Skin of body (tissue), 2 donors: ENCODE data around the gene TMEM225B. TPM values are rescaled to one million over a fixed set of nuclear protein-coding genes. Genes with fewer than 3 reads are reported as not detected.
"Not testable (repeated sequence)": the region's sequence is repeated elsewhere in the genome, so short reads cannot be mapped to it uniquely, and the experiment has no call there.

Experiments used
- DNase-seq: peaks from one replicate; lab custom pipeline; 2025; lab: John Stamatoyannopoulos, UW
- total RNA-seq: library from RNA; depleted of rRNA; stranded (reverse); fragments of >200 nt; gene quantifications from one replicate; pipeline ENCODE4 v1.2.3, GENCODE V29; 2014

Gene TMEM225B
- total RNA-seq, 1 donor from 2014 or later = 0.89 TPM

GRCh38 chr7:99623091-99623693 lies 25.1 kb downstream of the TMEM225B start:
- no peak for DNase-seq

GRCh38 chr7:99623702-99624447 lies 25.8 kb downstream of the TMEM225B start:
- DNase-seq = no peak

GRCh38 chr7:99624484-99624883 lies 26.4 kb downstream of the TMEM225B start:
- no peak for DNase-seq

GRCh38 chr7:99625321-99625720 lies 27.3 kb downstream of the TMEM225B start:
- no peak for DNase-seq

- no peak for DNase-seq
Observed at GRCh38 chr7:99625961-99626360, 27.9 kb downstream of the TMEM225B start.

GRCh38 chr7:99626661-99627060 lies 28.6 kb downstream of the TMEM225B start:
- DNase-seq = no peak

- no peak for DNase-seq
Observed at GRCh38 chr7:99627513-99627912, 29.4 kb downstream of the TMEM225B start.

- no peak for DNase-seq
Observed at GRCh38 chr7:99628471-99629465, 30.7 kb downstream of the TMEM225B start.

GRCh38 chr7:99629643-99630042 lies 31.6 kb downstream of the TMEM225B start:
- DNase-seq = no peak

GRCh38 chr7:99631295-99632109 lies 33.4 kb downstream of the TMEM225B start:
- DNase-seq = no peak

GRCh38 chr7:99637414-99637813 lies 39.3 kb downstream of the TMEM225B start:
- not testable (repeated sequence) for DNase-seq

- DNase-seq = no peak
Observed at GRCh38 chr7:99638731-99639130, 40.7 kb downstream of the TMEM225B start.

GRCh38 chr7:99639267-99639666 lies 41.2 kb downstream of the TMEM225B start:
- DNase-seq = no peak

GRCh38 chr7:99642027-99642426 lies 44.0 kb downstream of the TMEM225B start:
- no peak for DNase-seq

GRCh38 chr7:99643464-99643863 lies 45.4 kb downstream of the TMEM225B start:
- DNase-seq = no peak

- no peak for DNase-seq
Observed at GRCh38 chr7:99644431-99644830, 46.4 kb downstream of the TMEM225B start.

- DNase-seq = no peak
Observed at GRCh38 chr7:99645590-99645989, 47.5 kb downstream of the TMEM225B start.

- DNase-seq = no peak
Observed at GRCh38 chr7:99648843-99649242, 50.8 kb downstream of the TMEM225B start.

GRCh38 chr7:99651290-99651689 lies 53.2 kb downstream of the TMEM225B start:
- no peak for DNase-seq

- no peak for DNase-seq
Observed at GRCh38 chr7:99652671-99653070, 54.6 kb downstream of the TMEM225B start.

- not testable (repeated sequence) for DNase-seq
Observed at GRCh38 chr7:99653269-99653668, 55.2 kb downstream of the TMEM225B start.
